GM21515 (cell line): ENCODE measurements around the gene ERICH6B.

ENCODE experiments used
- ATAC-seq: cut with Tn5 transposase; IDR thresholded peaks from one replicate; pipeline ENCODE4 v1.9.1; 2021; ENCODE audit not compliant: unreplicated experiment

ERICH6B gene

GRCh38 chr13:45508776-45509175, 106.8 kb downstream of the ERICH6B start:
- ATAC-seq: no peak

GRCh38 chr13:45506811-45507210, 108.7 kb downstream of the ERICH6B start:
- ATAC-seq: no peak

- no peak for ATAC-seq
Measured at GRCh38 chr13:45503658-45504057, 111.9 kb downstream of the ERICH6B start.

GRCh38 chr13:45501175-45501526, 114.4 kb downstream of the ERICH6B start:
- ATAC-seq: no peak

GRCh38 chr13:45500492-45501174, 114.9 kb downstream of the ERICH6B start:
- ATAC-seq: no peak

GRCh38 chr13:45496942-45497341, 118.6 kb downstream of the ERICH6B start:
- ATAC-seq: no peak

GRCh38 chr13:45492538-45492937, 123.0 kb downstream of the ERICH6B start:
- no peak for ATAC-seq
